Measurements from ENCODE around the gene TXNIP. TPM values are rescaled to one million over a fixed set of nuclear protein-coding genes. Genes with fewer than 3 reads are reported as not detected.

The TXNIP gene
- total and polyA plus RNA-seq, 2 donors (not counting 1 experiment from before 2014, with no cell fraction given): 542 to 1,651 TPM

- peaks cover 3 to 26% of the 10 kb centered on the region in 2 experiments for H3K36me3 ChIP-seq (replicated peaks in 1 of 2; ENCODE audit: control extremely low read depth in 1 of 2, control insufficient read depth in 1 of 2, extremely low read depth in 1 of 2, insufficient read depth in 2 of 2, low read length in 1 of 2)
- no peak overlapping the region for H3K4me3 Mint-ChIP-seq
- no peaks in the 10 kb centered on the region for H4K20me1 ChIP-seq (ENCODE audit: control insufficient read depth, insufficient read depth, low read length, poor library complexity, severe bottlenecking)
- no peak overlapping the region for H3K27ac ChIP-seq (ENCODE audit: low read length in 2 of 2)
- no peak for ATAC-seq (ENCODE audit: low read depth)
- no peak overlapping the region for H3K4me2 ChIP-seq (replicated peaks; ENCODE audit: low read depth, low read length, poor library complexity, severe bottlenecking)
- no peak overlapping the region for H2AFZ ChIP-seq (ENCODE audit: insufficient read depth, low read depth, low read length, poor library complexity, severe bottlenecking)
- DNase-seq: no peak
- H3K27ac Mint-ChIP-seq: no peak overlapping the region
- 96% methylated on average over 6 of the region's 6 CpGs for WGBS (ENCODE audit: insufficient coverage)
- POLR2A ChIA-PET: no interaction called here
- CTCF ChIA-PET: interaction anchor here (1.2 to 1.4 kb wide), 3 partner anchors 11 to 15 kb away, joined by 3 to 4 read pairs (median 3); partner anchors contain the start of gene LIX1L
- no peaks in the 10 kb centered on the region for H3K27me3 ChIP-seq (replicated peaks in 1 of 4; ENCODE audit: control extremely low read depth in 1 of 4, control insufficient read depth in 3 of 4, insufficient read depth in 4 of 4, low read length in 3 of 4)
- H3K4me1 Mint-ChIP-seq: no peaks in the 10 kb centered on the region
- TF ChIP-seq, protein P1, sequence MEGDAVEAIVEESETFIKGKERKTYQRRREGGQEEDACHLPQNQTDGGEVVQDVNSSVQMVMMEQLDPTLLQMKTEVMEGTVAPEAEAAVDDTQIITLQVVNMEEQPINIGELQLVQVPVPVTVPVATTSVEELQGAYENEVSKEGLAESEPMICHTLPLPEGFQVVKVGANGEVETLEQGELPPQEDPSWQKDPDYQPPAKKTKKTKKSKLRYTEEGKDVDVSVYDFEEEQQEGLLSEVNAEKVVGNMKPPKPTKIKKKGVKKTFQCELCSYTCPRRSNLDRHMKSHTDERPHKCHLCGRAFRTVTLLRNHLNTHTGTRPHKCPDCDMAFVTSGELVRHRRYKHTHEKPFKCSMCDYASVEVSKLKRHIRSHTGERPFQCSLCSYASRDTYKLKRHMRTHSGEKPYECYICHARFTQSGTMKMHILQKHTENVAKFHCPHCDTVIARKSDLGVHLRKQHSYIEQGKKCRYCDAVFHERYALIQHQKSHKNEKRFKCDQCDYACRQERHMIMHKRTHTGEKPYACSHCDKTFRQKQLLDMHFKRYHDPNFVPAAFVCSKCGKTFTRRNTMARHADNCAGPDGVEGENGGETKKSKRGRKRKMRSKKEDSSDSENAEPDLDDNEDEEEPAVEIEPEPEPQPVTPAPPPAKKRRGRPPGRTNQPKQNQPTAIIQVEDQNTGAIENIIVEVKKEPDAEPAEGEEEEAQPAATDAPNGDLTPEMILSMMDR (IDR thresholded peaks at IDR 0.05): no peak
- no peak for TF ChIP-seq EZH2 (IDR thresholded peaks at IDR 0.05; ENCODE audit: borderline replicate concordance, insufficient read depth, low read depth, low read length, poor library complexity, severe bottlenecking)
- no peak overlapping the region for H3K9ac ChIP-seq (ENCODE audit: low read length)
- intact Hi-C loops (cut with micrococcal nuclease): no loop called here
- H3K9me3 Mint-ChIP-seq (ENCODE audit: insufficient read depth): no peaks in the 10 kb centered on the region
- no peaks in the 10 kb centered on the region for H3K9me3 ChIP-seq (ENCODE audit: control extremely low read depth in 1 of 3, control insufficient read depth in 2 of 3, insufficient read depth in 1 of 3, low read length in 2 of 3)
- no peaks in the 10 kb centered on the region for H3K79me2 ChIP-seq (ENCODE audit: control insufficient read depth, insufficient read depth, low read length)
- no peaks in the 10 kb centered on the region for H3K4me1 ChIP-seq (ENCODE audit: control insufficient read depth in 2 of 2, insufficient read depth in 2 of 2, low read length in 2 of 2)
- no peak overlapping the region for H3K4me3 ChIP-seq (ENCODE audit: control extremely low read depth in 1 of 5, extremely low read depth in 1 of 5, insufficient read depth in 1 of 5, low read depth in 2 of 5, low read length in 4 of 5)
- H3K27me3 Mint-ChIP-seq: no peaks in the 10 kb centered on the region
Measured at GRCh38 chr1:145942871-145943270, 53.5 kb downstream of the TXNIP start.

Other genes with a start within 250 kb of the TXNIP start
- gene RNF115, start 172.5 kb downstream of the TXNIP start, total RNA-seq: 19.8 and 21.7 TPM in 2 replicates
- gene RNF115, start 172.5 kb downstream of the TXNIP start, polyA plus RNA-seq: 4.6 and 6.2 TPM in 2 replicates
- gene POLR3C, start 172.4 kb downstream of the TXNIP start, total RNA-seq: 48.0 and 49.3 TPM in 2 replicates
- gene POLR3C, start 172.4 kb downstream of the TXNIP start, polyA plus RNA-seq: 27.8 and 36.5 TPM in 2 replicates
- gene NUDT17, start 150.9 kb downstream of the TXNIP start, total RNA-seq: 7.1 and 7.7 TPM in 2 replicates
- 7.2 and 7.7 TPM in 2 replicates for gene NUDT17, start 150.9 kb downstream of the TXNIP start, polyA plus RNA-seq
- gene PIAS3, start 137.5 kb downstream of the TXNIP start, total RNA-seq: 45.0 and 51.0 TPM in 2 replicates
- gene PIAS3, start 137.5 kb downstream of the TXNIP start, polyA plus RNA-seq: 15.9 and 23.2 TPM in 2 replicates
- gene ANKRD35, start 110.7 kb downstream of the TXNIP start, total RNA-seq: not detected in 2 replicates
- 0.04 TPM in 1 of 2 replicates, not detected in the other for gene ANKRD35, start 110.7 kb downstream of the TXNIP start, polyA plus RNA-seq
- 6.2 and 8.9 TPM in 2 replicates for gene ITGA10, start 86.5 kb downstream of the TXNIP start, total RNA-seq
- 1.6 and 2.1 TPM in 2 replicates for gene ITGA10, start 86.5 kb downstream of the TXNIP start, polyA plus RNA-seq
- gene PEX11B, start 77.9 kb downstream of the TXNIP start, total RNA-seq: 39.1 and 48.1 TPM in 2 replicates
- 16.5 and 20.8 TPM in 2 replicates for gene PEX11B, start 77.9 kb downstream of the TXNIP start, polyA plus RNA-seq
- 134 and 137 TPM in 2 replicates for gene RBM8A, start 69.1 kb downstream of the TXNIP start, total RNA-seq
- gene RBM8A, start 69.1 kb downstream of the TXNIP start, polyA plus RNA-seq: 169 and 270 TPM in 2 replicates
- 31.7 and 32.2 TPM in 2 replicates for gene LIX1L, start 38.6 kb downstream of the TXNIP start, total RNA-seq
- gene LIX1L, start 38.6 kb downstream of the TXNIP start, polyA plus RNA-seq: 13.6 and 14.4 TPM in 2 replicates
- gene ANKRD34A, start 32.0 kb downstream of the TXNIP start, total RNA-seq: 1.8 and 2.8 TPM in 2 replicates
- 0.56 and 0.86 TPM in 2 replicates for gene ANKRD34A, start 32.0 kb downstream of the TXNIP start, polyA plus RNA-seq
- gene POLR3GL, start 31.9 kb downstream of the TXNIP start, total RNA-seq: 26.3 and 33.3 TPM in 2 replicates
- gene POLR3GL, start 31.9 kb downstream of the TXNIP start, polyA plus RNA-seq: 17.6 and 18.4 TPM in 2 replicates
- gene HJV, start 25.2 kb upstream of the TXNIP start, total RNA-seq: not detected in 2 replicates
- not detected in 2 replicates for gene HJV, start 25.2 kb upstream of the TXNIP start, polyA plus RNA-seq
- gene NBPF10, start 148.2 kb upstream of the TXNIP start, total RNA-seq: 12.6 and 13.4 TPM in 2 replicates
- 2.6 and 4.5 TPM in 2 replicates for gene NBPF10, start 148.2 kb upstream of the TXNIP start, polyA plus RNA-seq
- 140 and 148 TPM in 2 replicates for gene NOTCH2NLA, start 232.4 kb upstream of the TXNIP start, total RNA-seq
- gene NOTCH2NLA, start 232.4 kb upstream of the TXNIP start, polyA plus RNA-seq: 60.4 and 61.7 TPM in 2 replicates

Measured in B cell (primary cell).